Parathyroid adenoma (tissue), 2 donors: Measurements from ENCODE around the gene HIGD1C.

Experiments
- H2AFZ ChIP-seq: fragments of 300-600 bp; sonication (generic); one replicate; pipeline ENCODE4 v1.7.0; 2017; ENCODE audit warnings: antibody characterized with exemption, mild to moderate bottlenecking
- H3K27ac ChIP-seq: fragments of 300-600 bp; sonication (generic); one replicate; pipeline ENCODE4 v1.7.0; 2017
- H3K27me3 ChIP-seq: fragments of 300-600 bp; sonication (generic); one replicate; pipeline ENCODE4 v1.7.0; 2017; ENCODE audit warnings: low read length; ENCODE audit not compliant: control insufficient read depth, insufficient read depth
- H3K36me3 ChIP-seq: fragments of 300-600 bp; sonication (generic); one replicate; pipeline ENCODE4 v1.7.0; 2017; ENCODE audit warnings: low read length; ENCODE audit not compliant: control insufficient read depth, insufficient read depth
- H3K4me1 ChIP-seq: fragments of 300-600 bp; sonication (generic); one replicate; pipeline ENCODE4 v1.7.0; 2017; ENCODE audit warnings: control low read depth
- H3K4me2 ChIP-seq: fragments of 300-600 bp; sonication (generic); one replicate; pipeline ENCODE4 v1.7.0; 2017; ENCODE audit warnings: low read length
- H3K4me3 ChIP-seq: fragments of 300-600 bp; sonication (generic); one replicate; pipeline ENCODE4 v1.7.0; 2017; ENCODE audit warnings: low read depth, low read length
- H3K79me2 ChIP-seq: fragments of 300-600 bp; sonication (generic); one replicate; pipeline ENCODE4 v1.7.0; 2017; ENCODE audit warnings: control low read depth
- H3K9ac ChIP-seq: fragments of 300-600 bp; sonication (generic); one replicate; pipeline ENCODE4 v1.7.0; 2017; ENCODE audit warnings: mild to moderate bottlenecking
- H3K9me3 ChIP-seq: fragments of 300-600 bp; sonication (generic); one replicate; pipeline ENCODE4 v1.7.0; 2017; ENCODE audit warnings: low read length; ENCODE audit not compliant: control insufficient read depth
- TF ChIP-seq, protein P1 (sequence below): fragments of 300-600 bp; sonication (generic); IDR thresholded peaks from one replicate; pipeline ENCODE4 v1.7.0; 2017; ENCODE audit warnings: antibody characterized with exemption, mild to moderate bottlenecking
- donor health status: primary hyperparathyroidism.

HIGD1C gene

DNA sequence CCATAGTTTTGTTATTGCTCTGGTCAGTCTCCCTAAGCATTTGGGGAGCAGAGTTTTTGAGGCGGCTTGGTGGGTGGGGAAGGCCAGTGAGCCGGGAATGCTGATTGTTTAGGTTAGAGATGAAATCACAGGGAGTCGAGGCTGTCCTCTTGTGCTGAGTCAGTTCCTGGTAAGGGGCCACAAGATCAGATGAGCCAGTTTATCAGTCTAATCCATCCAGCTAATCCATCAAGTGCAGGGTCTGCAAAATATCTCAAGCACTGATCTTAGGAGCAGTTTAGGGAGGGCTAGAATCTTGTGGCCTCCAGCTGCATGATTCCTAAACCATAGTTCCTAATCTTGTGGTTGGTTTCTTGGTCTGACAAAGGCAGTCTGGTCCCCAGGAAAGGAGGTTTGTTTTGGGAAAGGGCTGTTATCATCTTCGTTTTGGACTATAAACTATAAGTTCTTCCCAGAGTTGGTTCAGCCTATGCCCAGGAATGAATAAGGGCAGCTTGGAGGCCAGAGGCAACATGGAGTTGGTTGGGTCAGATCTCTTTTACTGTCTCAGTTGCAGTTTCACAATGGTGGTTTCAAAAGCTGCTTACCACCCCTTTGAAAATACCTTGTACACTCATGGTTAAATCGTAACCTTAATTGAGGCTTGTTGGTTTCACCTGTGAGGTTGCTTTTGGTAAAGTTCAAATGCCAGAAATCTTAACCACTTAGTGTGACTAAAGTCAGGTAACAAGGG lies 33.6 kb upstream of the HIGD1C start:
- peak overlapping the region; percentile 12 for H3K4me2 ChIP-seq
- peaks cover 21% of the 10 kb centered on the region for H3K4me1 ChIP-seq
- TF ChIP-seq, protein P1, sequence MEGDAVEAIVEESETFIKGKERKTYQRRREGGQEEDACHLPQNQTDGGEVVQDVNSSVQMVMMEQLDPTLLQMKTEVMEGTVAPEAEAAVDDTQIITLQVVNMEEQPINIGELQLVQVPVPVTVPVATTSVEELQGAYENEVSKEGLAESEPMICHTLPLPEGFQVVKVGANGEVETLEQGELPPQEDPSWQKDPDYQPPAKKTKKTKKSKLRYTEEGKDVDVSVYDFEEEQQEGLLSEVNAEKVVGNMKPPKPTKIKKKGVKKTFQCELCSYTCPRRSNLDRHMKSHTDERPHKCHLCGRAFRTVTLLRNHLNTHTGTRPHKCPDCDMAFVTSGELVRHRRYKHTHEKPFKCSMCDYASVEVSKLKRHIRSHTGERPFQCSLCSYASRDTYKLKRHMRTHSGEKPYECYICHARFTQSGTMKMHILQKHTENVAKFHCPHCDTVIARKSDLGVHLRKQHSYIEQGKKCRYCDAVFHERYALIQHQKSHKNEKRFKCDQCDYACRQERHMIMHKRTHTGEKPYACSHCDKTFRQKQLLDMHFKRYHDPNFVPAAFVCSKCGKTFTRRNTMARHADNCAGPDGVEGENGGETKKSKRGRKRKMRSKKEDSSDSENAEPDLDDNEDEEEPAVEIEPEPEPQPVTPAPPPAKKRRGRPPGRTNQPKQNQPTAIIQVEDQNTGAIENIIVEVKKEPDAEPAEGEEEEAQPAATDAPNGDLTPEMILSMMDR = no peak
- no peaks in the 10 kb centered on the region for H3K36me3 ChIP-seq
- H3K27ac ChIP-seq = no peak overlapping the region
- H2AFZ ChIP-seq = peak overlapping the region; percentile 50
- no peaks in the 10 kb centered on the region for H3K9me3 ChIP-seq
- H3K4me3 ChIP-seq = no peak overlapping the region
- H3K79me2 ChIP-seq = no peaks in the 10 kb centered on the region
- no peak overlapping the region for H3K9ac ChIP-seq
- no peaks in the 10 kb centered on the region for H3K27me3 ChIP-seq

DNA sequence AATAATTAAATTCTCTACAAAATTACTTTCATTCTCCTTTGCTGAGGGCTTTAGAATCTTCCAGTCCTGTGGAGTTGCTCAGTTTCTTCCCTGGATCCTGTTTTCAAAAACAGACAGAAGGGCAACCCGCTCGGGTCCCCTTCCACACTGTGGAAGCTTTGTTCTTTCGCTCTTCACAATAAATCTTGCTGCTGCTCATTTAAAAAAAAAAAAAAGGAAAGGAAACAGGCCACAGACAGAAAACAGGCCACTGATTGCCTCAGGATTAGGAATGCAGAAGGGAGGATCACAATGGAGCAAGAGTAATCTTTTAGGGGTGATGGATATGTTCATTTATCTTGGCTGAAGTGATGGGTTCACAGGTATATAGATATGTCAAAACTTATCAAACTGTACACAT lies 29.5 kb upstream of the HIGD1C start:
- Histone ChIP-seq H3K4me3 (no peak overlapping the region), H3K36me3 (no peaks in the 10 kb centered on the region), H3K4me1 (peaks cover 25% of the 10 kb centered on the region), H3K9me3 (no peaks in the 10 kb centered on the region), H3K9ac (no peak overlapping the region), H3K4me2 (peak overlapping the region; percentile 18), H3K27ac (peak overlapping the region; percentile 93), H2AFZ (peak overlapping the region; percentile 84), H3K79me2 (no peaks in the 10 kb centered on the region), H3K27me3 (no peaks in the 10 kb centered on the region)
- TF ChIP-seq, protein P1 = no peak

DNA sequence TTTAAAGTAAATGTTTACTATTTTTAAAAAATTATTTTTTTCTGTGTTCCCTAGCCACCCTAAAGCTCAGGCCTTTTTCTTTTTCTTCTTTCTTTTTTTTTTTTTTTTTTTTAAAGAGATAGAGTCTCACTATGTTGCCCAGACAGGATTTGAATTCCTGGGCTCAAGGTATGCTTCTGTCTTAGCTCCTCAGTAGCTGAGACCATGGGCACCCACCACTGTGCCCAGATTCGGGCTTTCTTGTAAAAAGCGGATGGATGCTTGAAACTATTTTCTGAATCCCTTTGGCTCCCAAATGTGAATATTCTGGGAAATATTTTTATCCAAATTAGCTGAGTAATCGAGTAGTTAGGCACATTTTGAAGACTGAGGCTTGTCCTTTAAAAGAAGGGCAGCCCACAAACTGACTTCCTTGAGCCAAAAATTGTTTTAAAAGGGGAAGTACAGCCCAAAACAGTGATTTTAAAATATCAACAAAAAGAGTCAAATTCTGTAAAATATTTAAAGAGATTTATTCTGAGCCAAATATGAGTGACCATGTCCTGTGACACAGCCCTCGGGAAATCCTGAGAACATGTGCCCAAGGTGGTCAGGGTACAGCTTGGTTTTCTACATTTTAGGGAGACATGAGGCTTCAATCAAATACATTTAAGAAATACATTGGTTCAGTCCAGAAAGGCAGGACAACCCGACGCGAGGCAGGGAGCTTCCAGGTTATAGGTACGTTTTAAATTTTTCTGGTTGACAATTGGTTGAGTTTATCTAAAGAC lies 28.8 kb upstream of the HIGD1C start:
- Histone ChIP-seq H3K36me3 (no peaks in the 10 kb centered on the region), H3K27me3 (no peaks in the 10 kb centered on the region), H3K9me3 (no peaks in the 10 kb centered on the region), H3K4me1 (peaks cover 20% of the 10 kb centered on the region), H3K4me2 (peak overlapping the region; percentile 81), H3K4me3 (peak overlapping the region; percentile 71), H3K9ac (no peak overlapping the region), H3K79me2 (no peaks in the 10 kb centered on the region), H2AFZ (peak overlapping the region; percentile 84), H3K27ac (peak overlapping the region; percentile 93)
- TF ChIP-seq, protein P1 = no peak

DNA sequence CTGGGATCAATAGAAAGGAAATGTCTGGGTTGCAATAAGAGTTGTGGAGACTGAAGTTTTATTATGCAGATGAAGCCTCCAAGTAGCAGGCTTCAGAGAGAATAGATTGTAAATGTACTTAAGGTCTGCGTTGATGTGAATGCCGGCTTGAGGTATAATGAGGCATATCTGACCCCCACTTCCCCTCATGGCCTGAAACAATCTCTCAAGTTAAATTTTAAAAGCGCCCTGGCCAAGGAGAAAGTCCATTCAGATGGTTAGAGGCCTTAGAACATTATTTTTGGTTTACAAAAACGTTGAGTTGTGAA lies 28.3 kb upstream of the HIGD1C start:
- H3K27me3 ChIP-seq = no peaks in the 10 kb centered on the region
- TF ChIP-seq, protein P1 = no peak
- H2AFZ ChIP-seq = peak overlapping the region; percentile 84
- no peaks in the 10 kb centered on the region for H3K36me3 ChIP-seq
- H3K4me3 ChIP-seq = peak overlapping the region; percentile 71
- no peaks in the 10 kb centered on the region for H3K79me2 ChIP-seq
- no peak overlapping the region for H3K9ac ChIP-seq
- peak overlapping the region; percentile 81 for H3K4me2 ChIP-seq
- peaks cover 15% of the 10 kb centered on the region for H3K4me1 ChIP-seq
- H3K27ac ChIP-seq = peak overlapping the region; percentile 93
- H3K9me3 ChIP-seq = no peaks in the 10 kb centered on the region
